ENCODE data around the gene STRA6.

Gene STRA6

DNA sequence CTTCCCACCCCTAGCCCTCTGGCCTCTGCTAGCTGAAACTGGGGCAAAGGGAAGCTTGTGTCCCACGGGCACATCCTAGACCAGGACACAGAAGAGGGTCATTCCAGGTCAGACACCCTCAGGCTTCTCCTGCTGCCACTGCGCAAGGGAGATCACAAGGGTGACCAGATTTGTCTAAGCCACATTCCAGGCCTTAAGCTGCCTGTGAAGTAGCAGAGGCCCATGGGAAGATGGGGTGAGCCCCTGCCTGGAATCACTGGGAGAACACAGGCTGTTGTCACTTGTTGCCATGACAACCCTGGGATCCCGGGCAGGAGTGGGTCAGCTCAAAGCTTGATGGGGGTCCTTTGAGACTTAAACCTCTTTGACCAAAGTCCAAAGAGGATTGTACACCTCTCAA lies 10.8 kb downstream of the STRA6 start:
- TF ChIP-seq, protein P1, sequence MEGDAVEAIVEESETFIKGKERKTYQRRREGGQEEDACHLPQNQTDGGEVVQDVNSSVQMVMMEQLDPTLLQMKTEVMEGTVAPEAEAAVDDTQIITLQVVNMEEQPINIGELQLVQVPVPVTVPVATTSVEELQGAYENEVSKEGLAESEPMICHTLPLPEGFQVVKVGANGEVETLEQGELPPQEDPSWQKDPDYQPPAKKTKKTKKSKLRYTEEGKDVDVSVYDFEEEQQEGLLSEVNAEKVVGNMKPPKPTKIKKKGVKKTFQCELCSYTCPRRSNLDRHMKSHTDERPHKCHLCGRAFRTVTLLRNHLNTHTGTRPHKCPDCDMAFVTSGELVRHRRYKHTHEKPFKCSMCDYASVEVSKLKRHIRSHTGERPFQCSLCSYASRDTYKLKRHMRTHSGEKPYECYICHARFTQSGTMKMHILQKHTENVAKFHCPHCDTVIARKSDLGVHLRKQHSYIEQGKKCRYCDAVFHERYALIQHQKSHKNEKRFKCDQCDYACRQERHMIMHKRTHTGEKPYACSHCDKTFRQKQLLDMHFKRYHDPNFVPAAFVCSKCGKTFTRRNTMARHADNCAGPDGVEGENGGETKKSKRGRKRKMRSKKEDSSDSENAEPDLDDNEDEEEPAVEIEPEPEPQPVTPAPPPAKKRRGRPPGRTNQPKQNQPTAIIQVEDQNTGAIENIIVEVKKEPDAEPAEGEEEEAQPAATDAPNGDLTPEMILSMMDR (IDR thresholded peaks at IDR 0.05; ENCODE audit: low read depth, low read length) = no peak

DNA sequence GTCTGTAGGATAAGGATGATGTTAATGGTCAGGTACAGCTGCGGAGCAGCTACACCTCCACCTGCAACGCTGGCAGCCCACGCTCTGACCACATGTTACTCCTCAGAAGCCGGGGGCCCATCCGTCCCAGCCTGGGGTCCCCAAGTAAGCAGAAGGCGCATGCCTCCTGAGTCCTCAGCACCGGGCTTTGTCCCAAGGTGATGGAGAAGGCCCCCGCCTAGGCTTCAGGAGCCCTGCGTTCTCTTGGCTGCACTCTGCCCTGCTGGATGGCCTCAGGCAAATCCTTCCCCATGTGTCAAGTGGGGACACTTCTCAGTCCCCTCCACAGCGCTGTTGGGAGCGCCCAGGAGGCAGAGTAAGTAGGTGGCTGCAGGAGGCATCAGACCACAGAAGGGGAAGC lies 14.4 kb downstream of the STRA6 start:
- TF ChIP-seq, protein P1 (IDR thresholded peaks at IDR 0.05; ENCODE audit: low read depth, low read length) = no peak
- no peak overlapping the region for H3K4me3 ChIP-seq (ENCODE audit: low read depth, low read length)

More for the DNA sequence above, 10.8 kb downstream of the STRA6 start:
- H3K4me3 ChIP-seq (ENCODE audit: low read depth, low read length) = no peak overlapping the region

DNA sequence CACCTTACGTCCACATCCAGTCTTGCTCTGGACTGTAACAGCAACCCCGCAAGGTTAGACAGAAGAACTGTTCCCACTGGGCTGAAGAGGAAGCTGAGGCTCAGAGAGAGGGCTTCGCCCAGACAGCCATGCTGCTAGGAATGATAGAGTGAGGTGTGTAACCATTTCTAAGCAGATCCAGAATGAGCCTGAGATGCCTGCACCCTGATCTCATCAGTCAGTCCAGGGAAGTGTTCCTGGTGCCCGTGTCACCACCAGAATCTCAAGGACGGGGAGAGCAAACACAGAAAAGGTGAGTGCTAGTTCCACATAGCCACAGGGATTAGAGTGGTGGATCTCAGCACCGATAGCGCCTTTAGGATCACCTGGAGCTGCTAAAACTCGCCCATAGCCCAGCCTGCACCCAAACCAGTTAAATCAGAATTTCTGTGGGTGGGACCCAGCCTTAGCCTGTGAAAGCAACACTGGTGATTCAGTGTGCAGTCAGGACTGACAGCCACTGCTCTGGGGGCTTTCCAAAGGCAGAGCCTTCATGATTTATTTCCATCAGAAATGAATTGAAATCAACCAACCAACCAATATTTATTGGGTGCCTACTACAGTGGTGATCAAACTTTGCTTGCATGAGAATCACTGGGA lies 16.8 kb downstream of the STRA6 start:
- TF ChIP-seq, protein P1 (IDR thresholded peaks at IDR 0.05; ENCODE audit: low read depth, low read length) = no peak
- no peak overlapping the region for H3K4me3 ChIP-seq (ENCODE audit: low read depth, low read length)

DNA sequence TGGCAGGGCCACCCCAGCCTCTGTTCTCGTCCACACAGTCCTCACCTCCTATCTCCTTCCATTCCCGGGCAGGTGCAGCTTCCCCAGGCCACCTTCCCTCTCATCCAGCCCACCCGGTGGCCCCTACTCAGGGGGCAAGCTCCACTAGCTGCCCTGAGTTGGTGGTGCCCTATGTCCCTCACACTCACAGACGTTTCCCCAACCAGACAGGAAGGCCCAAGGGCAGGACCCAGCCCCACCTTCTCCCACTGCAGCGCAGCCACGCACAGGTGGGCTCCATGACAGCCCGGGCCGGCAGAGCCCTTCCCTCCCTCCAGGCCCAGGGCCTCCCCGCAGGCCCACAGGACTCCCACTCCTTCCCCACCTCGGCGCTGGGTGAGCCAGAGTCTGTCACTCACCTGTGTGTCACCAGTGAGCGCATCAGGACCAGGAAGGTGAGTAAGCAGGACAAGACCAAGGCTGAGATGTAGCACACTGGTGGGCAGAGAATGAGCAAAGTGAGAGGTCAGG lies 17.9 kb downstream of the STRA6 start:
- no peak overlapping the region for H3K4me3 ChIP-seq (ENCODE audit: low read depth, low read length)
- TF ChIP-seq, protein P1 (IDR thresholded peaks at IDR 0.05; ENCODE audit: low read depth, low read length) = no peak

DNA sequence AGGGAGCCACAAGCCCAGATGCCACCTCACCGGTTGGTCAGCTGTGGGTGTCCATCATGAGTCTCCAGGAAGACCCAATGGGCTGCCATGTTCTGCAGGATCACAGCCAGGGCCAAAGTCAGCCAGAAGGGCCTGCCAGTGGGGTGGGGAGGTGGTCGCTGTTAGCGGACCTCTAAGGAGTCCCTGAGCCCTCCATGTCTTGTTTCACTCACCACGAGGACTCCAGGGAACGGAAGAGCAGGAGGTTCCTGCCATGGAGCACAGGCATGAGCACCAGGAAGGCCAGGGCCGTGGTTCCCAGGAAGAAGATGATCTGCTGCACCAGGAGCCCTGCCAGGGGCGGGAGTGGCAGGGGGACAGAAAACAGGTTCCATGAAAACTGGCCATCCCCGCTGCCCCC lies 20.5 kb downstream of the STRA6 start:
- no peak overlapping the region for H3K4me3 ChIP-seq (ENCODE audit: low read depth, low read length)
- TF ChIP-seq, protein P1 (IDR thresholded peaks at IDR 0.05; ENCODE audit: low read depth, low read length) = no peak

DNA sequence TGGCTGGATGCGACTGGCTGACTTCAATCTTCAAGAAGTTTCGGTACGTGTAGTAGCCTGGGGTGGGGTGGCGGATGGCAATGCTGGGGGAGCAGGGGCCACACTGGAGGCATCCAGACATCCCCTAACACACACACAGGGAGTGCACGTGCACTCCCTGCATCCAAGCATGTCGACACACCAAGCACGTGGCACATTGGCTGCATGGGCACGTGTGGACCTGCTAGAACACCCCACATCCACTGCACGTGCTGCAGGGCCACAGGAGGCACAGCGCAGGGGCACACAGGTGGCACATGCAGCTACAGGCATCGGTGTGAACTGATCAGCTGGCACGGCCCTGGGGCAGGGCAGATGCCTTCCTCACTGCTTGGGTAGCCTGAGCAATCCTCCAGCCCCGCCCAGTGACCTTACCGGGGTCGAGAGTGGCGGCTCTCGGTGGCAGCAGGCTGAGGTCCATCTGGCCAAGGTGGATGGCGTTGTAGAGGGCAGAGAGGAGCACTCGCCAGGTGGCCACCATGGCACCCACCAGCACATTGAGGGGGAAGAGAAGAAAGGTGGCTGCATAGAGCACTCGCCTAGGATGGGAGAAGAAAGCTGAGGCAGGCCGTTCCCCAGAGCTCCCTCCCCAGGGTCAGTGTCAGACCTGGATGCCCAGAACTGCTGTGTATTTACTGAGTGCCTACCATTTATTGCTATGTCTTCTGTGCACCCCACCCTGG lies 21.5 kb downstream of the STRA6 start:
- TF ChIP-seq, protein P1 (IDR thresholded peaks at IDR 0.05; ENCODE audit: low read depth, low read length) = no peak
- H3K4me3 ChIP-seq (ENCODE audit: low read depth, low read length) = no peak overlapping the region

Data from WI38 (cell line).